Sigmoid colon (tissue), 4 donors: ENCODE results near the gene MCCC1.

Source experiments
- CTCF ChIP-seq, 4 experiments: fragments of 450-650 bp in 3 of 4; fragments of 200-600 bp in 1 of 4; IDR thresholded peaks; one replicate each; pipeline ENCODE4 v1.5.1; 2016 to 2019; ENCODE audit warnings: antibody characterized with exemption in 4 of 4, mild to moderate bottlenecking in 3 of 4, moderate library complexity in 2 of 4
- EP300 ChIP-seq, 4 donors: sonication (generic); formaldehyde crosslinking; IDR thresholded peaks; one replicate each; pipeline ENCODE4 v1.6.1; 2017; ENCODE audit warnings: antibody characterized with exemption in 4 of 4
- POLR2A ChIP-seq, 2 donors: fragments of 450-650 bp; IDR thresholded peaks; one replicate each; pipeline ENCODE4 v1.6.1; 2016; ENCODE audit warnings: antibody characterized with exemption in 2 of 2, mild to moderate bottlenecking in 2 of 2, moderate library complexity in 2 of 2

- TF ChIP-seq CTCF (IDR thresholded peaks at IDR 0.05) (no peak), POLR2A (IDR thresholded peaks at IDR 0.05) (no peak), EP300 (IDR thresholded peaks at IDR 0.05) (no peak)
These were observed 21.4 kb upstream of the MCCC1 start for GRCh38 chr3:183120538-183121215.
